GM12865 (cell line): Measurements from ENCODE around the gene AWAT2.

Source experiments
- DNase-seq: peaks from one replicate; pipeline ENCODE4 v3.0.0; 2010; ENCODE audit warnings: low read depth
- H3K4me3 ChIP-seq: 2 replicates; pipeline ENCODE4 v1.5.1; 2011; ENCODE audit warnings: mild to moderate bottlenecking, low read depth, low read length, control low read depth
- CTCF ChIP-seq: IDR thresholded peaks from 2 replicates; pipeline ENCODE4 v1.5.1; 2011; ENCODE audit warnings: low read length, control low read depth, low read depth, inconsistent platforms; ENCODE audit not compliant: insufficient read depth; ENCODE audit errors: missing control alignments

AWAT2 gene

GRCh38 chrX:70033348-70034051 lies 16.2 kb downstream of the AWAT2 start:
- H3K4me3 ChIP-seq, result no peak overlapping the region
- DNase-seq, result peak; percentile 35
- TF ChIP-seq CTCF, result peak; percentile 50

GRCh38 chrX:70032792-70033191 lies 16.9 kb downstream of the AWAT2 start:
- DNase-seq, result no peak
- H3K4me3 ChIP-seq, result no peak overlapping the region
- TF ChIP-seq CTCF, result no peak

GRCh38 chrX:70030301-70030767 lies 19.4 kb downstream of the AWAT2 start:
- DNase-seq, result peak; percentile 49
- H3K4me3 ChIP-seq, result no peak overlapping the region
- TF ChIP-seq CTCF, result peak; percentile 73

- no peak overlapping the region for H3K4me3 ChIP-seq
- no peak for TF ChIP-seq CTCF
- no peak for DNase-seq
These were observed 19.9 kb downstream of the AWAT2 start for GRCh38 chrX:70029863-70030262.

GRCh38 chrX:70026851-70027200 lies 22.9 kb downstream of the AWAT2 start:
- TF ChIP-seq CTCF, result no peak
- no peak for DNase-seq
- no peak overlapping the region for H3K4me3 ChIP-seq

- TF ChIP-seq CTCF, result no peak
These were observed 23.5 kb downstream of the AWAT2 start for GRCh38 chrX:70026112-70026850.

GRCh38 chrX:70025464-70025863 lies 24.3 kb downstream of the AWAT2 start:
- no peak for TF ChIP-seq CTCF
- DNase-seq, result no peak
- H3K4me3 ChIP-seq, result no peak overlapping the region

More at GRCh38 chrX:70026112-70026850, 23.5 kb downstream of the AWAT2 start:
- no peak overlapping the region for H3K4me3 ChIP-seq
- no peak for DNase-seq
